ENCODE results near the gene LRRC2. TPM values are rescaled to one million over a fixed set of nuclear protein-coding genes. Genes with fewer than 3 reads are reported as not detected.
"Not testable (repeated sequence)": the region's sequence is repeated elsewhere in the genome, so short reads cannot be mapped to it uniquely, and the experiment has no call there.

Gene LRRC2
- polyA plus RNA-seq, 3 donors, result 1.4 to 2.9 (median 2.1) TPM

GRCh38 chr3:46535746-46536145, 30.4 kb downstream of the LRRC2 start:
- no peak for DNase-seq

GRCh38 chr3:46533091-46533490, 33.0 kb downstream of the LRRC2 start:
- no peak for DNase-seq

- no peak for DNase-seq
Measured at GRCh38 chr3:46527239-46527638, 38.9 kb downstream of the LRRC2 start.

GRCh38 chr3:46524832-46525231, 41.3 kb downstream of the LRRC2 start:
- DNase-seq, result no peak

- no peak for DNase-seq
Measured at GRCh38 chr3:46524008-46524407, 42.1 kb downstream of the LRRC2 start.

- DNase-seq, result no peak
Measured at GRCh38 chr3:46523556-46523955, 42.5 kb downstream of the LRRC2 start.

GRCh38 chr3:46522201-46522600, 43.9 kb downstream of the LRRC2 start:
- not testable (repeated sequence) for DNase-seq

GRCh38 chr3:46521096-46521495, 45.0 kb downstream of the LRRC2 start:
- DNase-seq, result no peak

GRCh38 chr3:46520531-46520930, 45.6 kb downstream of the LRRC2 start:
- DNase-seq, result no peak

GRCh38 chr3:46519952-46520351, 46.1 kb downstream of the LRRC2 start:
- DNase-seq, result no peak

GRCh38 chr3:46517784-46518181, 48.3 kb downstream of the LRRC2 start:
- no peak for DNase-seq

GRCh38 chr3:46517016-46517783, 48.9 kb downstream of the LRRC2 start:
- DNase-seq, result no peak

GRCh38 chr3:46516521-46516920, 49.6 kb downstream of the LRRC2 start:
- DNase-seq, result no peak

GRCh38 chr3:46512191-46512749, 53.8 kb downstream of the LRRC2 start:
- no peak for DNase-seq

- no peak for DNase-seq
Measured at GRCh38 chr3:46509661-46510187, 56.4 kb downstream of the LRRC2 start.

GRCh38 chr3:46508850-46509591, 57.1 kb downstream of the LRRC2 start:
- DNase-seq, result no peak

- no peak for DNase-seq
Measured at GRCh38 chr3:46506526-46506925, 59.6 kb downstream of the LRRC2 start.

GRCh38 chr3:46505953-46506352, 60.1 kb downstream of the LRRC2 start:
- DNase-seq, result no peak

- DNase-seq, result no peak
Measured at GRCh38 chr3:46504789-46505188, 61.3 kb downstream of the LRRC2 start.

- no peak for DNase-seq
Measured at GRCh38 chr3:46503200-46503874, 62.8 kb downstream of the LRRC2 start.

- DNase-seq, result no peak
Measured at GRCh38 chr3:46501702-46502101, 64.4 kb downstream of the LRRC2 start.

Data from renal pelvis (tissue), 4 donors.